ENCODE results near the gene RRAS2. TPM values are rescaled to one million over a fixed set of nuclear protein-coding genes. Genes with fewer than 3 reads are reported as not detected.

The RRAS2 gene
- total RNA-seq, 2 donors from 2014 or later: 15.8 to 27.5 TPM

DNA sequence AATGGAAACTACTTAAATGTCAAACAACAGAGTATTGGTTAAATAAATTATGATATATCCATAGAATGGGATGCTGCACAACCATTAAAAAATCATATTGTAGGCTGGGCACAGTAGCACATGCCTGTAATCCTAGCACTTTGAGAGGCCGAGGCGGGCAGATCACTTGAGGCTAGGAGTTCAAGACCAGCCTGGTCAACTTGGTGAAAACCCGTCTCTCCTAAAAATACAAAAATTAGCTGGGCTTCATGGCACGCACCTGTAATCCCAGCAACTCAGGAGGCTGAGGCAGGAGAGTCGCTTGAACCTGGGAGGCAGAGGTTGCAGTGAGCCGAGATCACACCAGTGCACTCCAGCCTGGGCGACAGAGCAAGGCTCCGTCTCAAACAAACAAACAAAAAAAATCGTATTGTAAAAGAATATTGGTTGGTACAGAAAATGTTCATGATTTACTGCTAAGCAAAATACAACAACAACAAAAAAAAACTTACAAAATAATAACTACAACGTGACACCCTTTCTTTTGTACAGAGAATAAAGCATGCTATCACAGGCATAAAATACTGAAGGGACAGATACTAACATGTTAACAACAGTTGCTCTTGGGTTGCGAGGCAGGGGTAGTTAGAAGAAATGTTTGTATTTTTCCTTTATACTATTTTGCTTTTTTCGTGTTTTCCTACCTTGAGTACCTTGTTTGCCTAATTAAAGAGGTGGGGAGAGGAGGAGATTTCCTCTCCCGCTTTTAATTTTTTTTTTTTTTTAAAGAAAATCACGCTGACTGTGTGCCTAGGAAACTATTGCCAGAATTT lies 21.3 kb upstream of the RRAS2 start:
- Histone ChIP-seq H3K9me3 (no peaks in the 10 kb centered on the region), H3K27me3 (no peaks in the 10 kb centered on the region), H3K36me3 (replicated peaks in 1 of 2; ENCODE audit: insufficient read depth in 1 of 2, low read depth in 2 of 2) (no peaks in the 10 kb centered on the region), H3K4me3 (no peak overlapping the region), H3K27ac (peak overlapping the region in 3 of 4 donors; percentile 84 to 88 (median 87)), H3K4me1 (peaks cover 16% of the 10 kb centered on the region)
- ATAC-seq: no peak
- 64% methylated on average over 14 of the region's 14 CpGs for WGBS, 2 donors
- no peak for DNase-seq
- intact Hi-C loops (cut with DNase I): no loop called here
- TF ChIP-seq POLR2A (IDR thresholded peaks at IDR 0.05): no peak
- TF ChIP-seq, protein P1, sequence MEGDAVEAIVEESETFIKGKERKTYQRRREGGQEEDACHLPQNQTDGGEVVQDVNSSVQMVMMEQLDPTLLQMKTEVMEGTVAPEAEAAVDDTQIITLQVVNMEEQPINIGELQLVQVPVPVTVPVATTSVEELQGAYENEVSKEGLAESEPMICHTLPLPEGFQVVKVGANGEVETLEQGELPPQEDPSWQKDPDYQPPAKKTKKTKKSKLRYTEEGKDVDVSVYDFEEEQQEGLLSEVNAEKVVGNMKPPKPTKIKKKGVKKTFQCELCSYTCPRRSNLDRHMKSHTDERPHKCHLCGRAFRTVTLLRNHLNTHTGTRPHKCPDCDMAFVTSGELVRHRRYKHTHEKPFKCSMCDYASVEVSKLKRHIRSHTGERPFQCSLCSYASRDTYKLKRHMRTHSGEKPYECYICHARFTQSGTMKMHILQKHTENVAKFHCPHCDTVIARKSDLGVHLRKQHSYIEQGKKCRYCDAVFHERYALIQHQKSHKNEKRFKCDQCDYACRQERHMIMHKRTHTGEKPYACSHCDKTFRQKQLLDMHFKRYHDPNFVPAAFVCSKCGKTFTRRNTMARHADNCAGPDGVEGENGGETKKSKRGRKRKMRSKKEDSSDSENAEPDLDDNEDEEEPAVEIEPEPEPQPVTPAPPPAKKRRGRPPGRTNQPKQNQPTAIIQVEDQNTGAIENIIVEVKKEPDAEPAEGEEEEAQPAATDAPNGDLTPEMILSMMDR (IDR thresholded peaks at IDR 0.05): no peak

DNA sequence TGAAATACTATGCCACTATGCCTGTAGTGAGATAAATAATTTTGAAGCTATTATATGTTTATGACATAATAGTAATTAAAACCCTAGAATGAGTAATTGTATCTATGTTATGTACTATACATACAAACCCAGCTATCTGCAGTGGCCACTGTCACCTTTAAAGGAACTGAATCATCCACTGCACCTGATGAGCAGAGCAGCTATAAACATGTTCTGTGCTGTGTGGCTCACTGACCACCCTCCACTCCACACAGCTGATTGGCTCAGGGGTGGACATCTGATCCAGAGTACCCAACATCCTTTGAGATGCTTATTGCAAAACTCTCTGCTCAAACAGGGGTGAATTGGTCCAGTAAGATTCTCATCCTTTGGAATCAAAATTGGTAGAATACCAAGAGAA lies 19.2 kb upstream of the RRAS2 start:
- Histone ChIP-seq H3K36me3 (replicated peaks in 1 of 2; ENCODE audit: insufficient read depth in 1 of 2, low read depth in 2 of 2) (no peaks in the 10 kb centered on the region), H3K27ac (no peak overlapping the region), H3K27me3 (no peaks in the 10 kb centered on the region), H3K9me3 (no peaks in the 10 kb centered on the region), H3K4me3 (no peak overlapping the region), H3K4me1 (peaks cover 27% of the 10 kb centered on the region)
- TF ChIP-seq POLR2A (IDR thresholded peaks at IDR 0.05): no peak
- TF ChIP-seq, protein P1 (IDR thresholded peaks at IDR 0.05): no peak
- no peak for ATAC-seq
- intact Hi-C loops (cut with DNase I): no loop called here
- no peak for DNase-seq

DNA sequence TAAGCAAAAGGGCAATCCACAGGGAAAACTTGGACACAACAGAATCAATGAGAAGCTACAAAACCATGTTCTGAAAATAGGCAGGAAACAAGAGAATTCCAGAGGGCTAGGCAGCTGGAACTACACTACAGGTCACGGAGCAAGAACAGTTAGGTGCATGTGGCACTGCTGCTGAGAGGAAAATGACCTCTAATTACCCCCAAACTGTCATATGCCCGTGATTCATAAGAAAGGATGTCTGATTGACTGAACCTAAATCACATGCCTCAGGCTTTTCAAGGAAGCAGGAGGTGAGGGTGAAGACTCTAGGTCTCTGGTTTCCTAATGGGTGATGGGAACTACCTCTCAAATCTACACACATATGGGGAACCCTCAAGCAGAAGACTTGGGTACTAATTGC lies 17.9 kb upstream of the RRAS2 start:
- DNase-seq (no peak), ATAC-seq (no peak)
- H3K9me3 ChIP-seq: no peaks in the 10 kb centered on the region
- H3K4me3 ChIP-seq: no peak overlapping the region
- 72 to 80% methylated on average over 2 of the region's 2 CpGs for WGBS, 2 donors
- no peak overlapping the region for H3K27ac ChIP-seq
- H3K36me3 ChIP-seq (replicated peaks in 1 of 2; ENCODE audit: insufficient read depth in 1 of 2, low read depth in 2 of 2): no peaks in the 10 kb centered on the region
- TF ChIP-seq POLR2A (IDR thresholded peaks at IDR 0.05): no peak
- TF ChIP-seq, protein P1 (IDR thresholded peaks at IDR 0.05): no peak
- peaks cover 27% of the 10 kb centered on the region for H3K4me1 ChIP-seq
- intact Hi-C loops (cut with DNase I): no loop called here
- H3K27me3 ChIP-seq: no peaks in the 10 kb centered on the region

DNA sequence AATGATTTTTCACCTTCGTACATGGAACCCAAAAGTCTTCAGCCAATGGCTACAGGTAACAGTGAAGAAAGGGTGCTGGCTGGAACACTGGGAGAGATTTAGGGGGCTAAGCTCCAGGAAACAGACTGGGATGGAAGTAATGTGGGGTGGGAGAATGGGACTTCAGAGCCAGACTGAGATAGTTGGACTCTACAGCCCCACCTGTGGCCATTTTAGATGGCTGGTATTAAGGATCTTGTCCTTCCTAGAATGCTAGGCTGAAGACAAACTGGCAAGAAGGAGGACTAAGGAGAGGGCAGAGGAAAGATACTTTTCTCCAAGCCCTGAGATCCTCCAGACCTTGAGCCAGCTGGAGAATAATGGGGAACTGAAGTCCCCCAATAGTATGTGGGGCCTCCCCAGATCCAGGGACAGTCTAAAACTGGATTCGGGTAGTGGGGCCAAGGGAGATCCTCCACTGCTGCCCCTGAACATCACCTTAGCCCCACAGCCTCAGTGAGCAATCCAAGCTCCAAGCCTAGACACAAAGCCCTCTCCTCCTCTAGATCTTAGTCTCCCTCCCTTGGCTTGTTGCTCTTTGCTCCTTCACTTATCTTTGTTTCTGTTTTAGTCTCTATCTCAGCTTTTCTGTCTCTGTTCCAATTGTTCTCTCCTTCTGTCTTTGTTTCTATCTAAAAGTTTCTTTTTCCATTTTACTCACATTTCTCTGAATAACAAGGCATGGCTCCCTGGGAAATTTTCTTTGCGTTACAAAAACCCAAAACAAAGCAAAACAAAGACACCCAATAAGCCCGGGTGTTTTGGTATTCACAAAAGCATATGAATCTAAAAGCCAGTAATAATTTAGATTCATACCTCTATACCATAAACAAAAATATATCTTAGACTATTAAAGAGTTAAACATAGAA lies 16.2 kb upstream of the RRAS2 start:
- intact Hi-C loops (cut with DNase I): no loop called here
- H3K4me3 ChIP-seq: no peak overlapping the region
- WGBS, 2 donors: 71% methylated on average over 4 of the region's 4 CpGs
- no peak overlapping the region for H3K27ac ChIP-seq
- ATAC-seq (no peak), DNase-seq (no peak)
- H3K36me3 ChIP-seq (replicated peaks in 1 of 2; ENCODE audit: insufficient read depth in 1 of 2, low read depth in 2 of 2): no peaks in the 10 kb centered on the region
- TF ChIP-seq POLR2A (IDR thresholded peaks at IDR 0.05): no peak
- TF ChIP-seq, protein P1 (IDR thresholded peaks at IDR 0.05): no peak
- H3K4me1 ChIP-seq: peaks cover 15% of the 10 kb centered on the region
- no peaks in the 10 kb centered on the region for H3K9me3 ChIP-seq
- H3K27me3 ChIP-seq: no peaks in the 10 kb centered on the region
